WTC11 (cell line): ENCODE data around the gene ARHGEF1. TPM values are rescaled to one million over a fixed set of nuclear protein-coding genes. Genes with fewer than 3 reads are reported as not detected.

Experiments used
- ATAC-seq: fragments of 200-7000 bp; cut with Tn5 transposase; 2 replicates; pipeline ENCODE4 v1.10.0; 2021; ENCODE audit warnings: mild to moderate bottlenecking, moderate library complexity
- CTCF ChIA-PET: fragments of 300-600 bp; sonication (Branson Sonifier 250); formaldehyde crosslinking; loops from one replicate; lab custom pipeline; 2021; ENCODE audit warnings: antibody characterized with exemption; lab: Charles Lee
- POLR2A ChIA-PET: fragments of 350-600 bp; sonication (Branson Sonifier 250); formaldehyde crosslinking; loops from one replicate; lab custom pipeline; 2021; ENCODE audit warnings: antibody characterized with exemption; lab: Charles Lee
- DNase-seq: peaks from one replicate; pipeline ENCODE4 v3.0.0; 2021; ENCODE audit warnings: low spot score
- H3K27ac Mint-ChIP-seq: 2 replicates; pipeline ENCODE4 v1.8.0; 2021; ENCODE audit warnings: mixed read lengths
- H3K27me3 Mint-ChIP-seq: 2 replicates; pipeline ENCODE4 v1.8.0; 2021; ENCODE audit warnings: low read depth, mild to moderate bottlenecking, moderate library complexity, mixed read lengths
- H3K36me3 Mint-ChIP-seq: 2 replicates; pipeline ENCODE4 v1.8.0; 2021; ENCODE audit warnings: mixed read lengths
- H3K4me1 Mint-ChIP-seq: 2 replicates; pipeline ENCODE4 v1.8.0; 2022; ENCODE audit warnings: mixed read lengths
- H3K4me3 Mint-ChIP-seq: 2 replicates; pipeline ENCODE4 v1.8.0; 2021; ENCODE audit warnings: mild to moderate bottlenecking, moderate library complexity, mixed read lengths
- H3K9me3 Mint-ChIP-seq: 2 replicates; pipeline ENCODE4 v1.8.0; 2021; ENCODE audit warnings: mixed read lengths
- EMX1 ChIP-seq: fragments of 250-450 bp; sonication (Bioruptor Pico); IDR thresholded peaks from 2 replicates; pipeline ENCODE4 v1.8.0; 2021; ENCODE audit warnings: mild to moderate bottlenecking
- IRF2 ChIP-seq: sonication (generic); formaldehyde crosslinking; IDR thresholded peaks from 2 replicates; pipeline ENCODE4 v1.8.0; 2022; ENCODE audit warnings: low read depth, missing genetic modification reagents, borderline replicate concordance
- MYBL2 ChIP-seq: sonication (generic); formaldehyde crosslinking; IDR thresholded peaks from 2 replicates; pipeline ENCODE4 v1.8.1; 2023; ENCODE audit warnings: mild to moderate bottlenecking, moderate library complexity, missing genetic modification reagents
- NR3C1 ChIP-seq: sonication (generic); formaldehyde crosslinking; conservative IDR thresholded peaks from 2 replicates; pipeline ENCODE4 v1.8.1; 2023; ENCODE audit warnings: low read depth, mild to moderate bottlenecking, missing genetic modification reagents
- total RNA-seq: library from RNA; stranded (reverse); gene quantifications from 3 replicates; pipeline ENCODE4 v1.2.3, GENCODE V29; 2021
- TF ChIP-seq, protein P1 (sequence below): fragments of 250-450 bp; sonication (Bioruptor Pico); IDR thresholded peaks from 2 replicates; pipeline ENCODE4 v1.9.0; 2021; ENCODE audit warnings: mild to moderate bottlenecking
- TF ChIP-seq, protein P2 (sequence below): fragments of 250-450 bp; sonication (Bioruptor Pico); IDR thresholded peaks from 2 replicates; pipeline ENCODE4 v1.9.0; 2021; ENCODE audit warnings: mild to moderate bottlenecking, borderline replicate concordance
- TF ChIP-seq, protein P3 (sequence below): sonication (generic); formaldehyde crosslinking; IDR thresholded peaks from 2 replicates; pipeline ENCODE4 v1.8.0; 2022; ENCODE audit warnings: mild to moderate bottlenecking, missing genetic modification reagents
- TF ChIP-seq, protein P4 (sequence below): sonication (generic); formaldehyde crosslinking; IDR thresholded peaks from 2 replicates; pipeline ENCODE4 v1.8.0; 2023; ENCODE audit warnings: mild to moderate bottlenecking, missing genetic modification reagents

ARHGEF1 gene
- total RNA-seq, 1 experiment from 2014 or later: 102 TPM

DNA sequence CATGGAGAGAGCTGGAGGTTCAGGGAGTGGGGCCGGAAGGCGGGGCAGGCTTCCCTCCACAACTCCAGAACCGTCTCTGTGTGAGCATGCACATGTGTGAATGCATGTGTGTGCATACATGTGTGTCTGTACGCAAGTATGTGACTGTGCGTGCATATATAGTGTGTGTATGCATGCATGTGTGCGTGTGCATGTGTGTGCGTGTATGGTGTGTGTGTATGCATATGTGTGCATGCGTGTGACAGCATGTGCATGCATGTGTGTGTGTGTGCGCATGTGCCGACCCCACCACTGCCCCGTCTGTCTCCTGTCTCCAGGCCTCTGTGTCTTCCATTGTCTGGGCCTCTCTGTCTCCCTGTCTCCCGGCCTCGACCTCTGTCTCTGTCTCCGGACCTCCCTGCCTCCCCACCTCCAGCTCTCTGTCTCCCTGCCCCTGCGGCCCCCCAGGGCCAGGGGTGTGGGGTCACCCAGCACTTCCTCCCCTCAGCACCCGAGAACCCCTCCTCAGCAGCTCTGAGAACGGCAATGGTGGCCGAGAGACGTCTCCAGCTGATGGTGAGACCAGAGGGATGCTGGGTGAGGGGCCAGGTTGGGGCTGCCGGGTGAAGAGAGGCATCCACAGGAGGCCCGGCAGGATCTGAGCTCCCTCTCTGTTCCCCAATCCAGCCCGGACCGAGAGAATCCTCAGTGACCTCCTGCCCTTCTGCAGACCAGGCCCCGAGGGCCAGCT, 22.5 kb downstream of the ARHGEF1 start (continued):
- TF ChIP-seq, protein P1, sequence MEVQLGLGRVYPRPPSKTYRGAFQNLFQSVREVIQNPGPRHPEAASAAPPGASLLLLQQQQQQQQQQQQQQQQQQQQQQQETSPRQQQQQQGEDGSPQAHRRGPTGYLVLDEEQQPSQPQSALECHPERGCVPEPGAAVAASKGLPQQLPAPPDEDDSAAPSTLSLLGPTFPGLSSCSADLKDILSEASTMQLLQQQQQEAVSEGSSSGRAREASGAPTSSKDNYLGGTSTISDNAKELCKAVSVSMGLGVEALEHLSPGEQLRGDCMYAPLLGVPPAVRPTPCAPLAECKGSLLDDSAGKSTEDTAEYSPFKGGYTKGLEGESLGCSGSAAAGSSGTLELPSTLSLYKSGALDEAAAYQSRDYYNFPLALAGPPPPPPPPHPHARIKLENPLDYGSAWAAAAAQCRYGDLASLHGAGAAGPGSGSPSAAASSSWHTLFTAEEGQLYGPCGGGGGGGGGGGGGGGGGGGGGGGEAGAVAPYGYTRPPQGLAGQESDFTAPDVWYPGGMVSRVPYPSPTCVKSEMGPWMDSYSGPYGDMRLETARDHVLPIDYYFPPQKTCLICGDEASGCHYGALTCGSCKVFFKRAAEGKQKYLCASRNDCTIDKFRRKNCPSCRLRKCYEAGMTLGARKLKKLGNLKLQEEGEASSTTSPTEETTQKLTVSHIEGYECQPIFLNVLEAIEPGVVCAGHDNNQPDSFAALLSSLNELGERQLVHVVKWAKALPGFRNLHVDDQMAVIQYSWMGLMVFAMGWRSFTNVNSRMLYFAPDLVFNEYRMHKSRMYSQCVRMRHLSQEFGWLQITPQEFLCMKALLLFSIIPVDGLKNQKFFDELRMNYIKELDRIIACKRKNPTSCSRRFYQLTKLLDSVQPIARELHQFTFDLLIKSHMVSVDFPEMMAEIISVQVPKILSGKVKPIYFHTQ: no peak
- TF ChIP-seq MYBL2: no peak
- TF ChIP-seq NR3C1: no peak
- TF ChIP-seq, protein P2, sequence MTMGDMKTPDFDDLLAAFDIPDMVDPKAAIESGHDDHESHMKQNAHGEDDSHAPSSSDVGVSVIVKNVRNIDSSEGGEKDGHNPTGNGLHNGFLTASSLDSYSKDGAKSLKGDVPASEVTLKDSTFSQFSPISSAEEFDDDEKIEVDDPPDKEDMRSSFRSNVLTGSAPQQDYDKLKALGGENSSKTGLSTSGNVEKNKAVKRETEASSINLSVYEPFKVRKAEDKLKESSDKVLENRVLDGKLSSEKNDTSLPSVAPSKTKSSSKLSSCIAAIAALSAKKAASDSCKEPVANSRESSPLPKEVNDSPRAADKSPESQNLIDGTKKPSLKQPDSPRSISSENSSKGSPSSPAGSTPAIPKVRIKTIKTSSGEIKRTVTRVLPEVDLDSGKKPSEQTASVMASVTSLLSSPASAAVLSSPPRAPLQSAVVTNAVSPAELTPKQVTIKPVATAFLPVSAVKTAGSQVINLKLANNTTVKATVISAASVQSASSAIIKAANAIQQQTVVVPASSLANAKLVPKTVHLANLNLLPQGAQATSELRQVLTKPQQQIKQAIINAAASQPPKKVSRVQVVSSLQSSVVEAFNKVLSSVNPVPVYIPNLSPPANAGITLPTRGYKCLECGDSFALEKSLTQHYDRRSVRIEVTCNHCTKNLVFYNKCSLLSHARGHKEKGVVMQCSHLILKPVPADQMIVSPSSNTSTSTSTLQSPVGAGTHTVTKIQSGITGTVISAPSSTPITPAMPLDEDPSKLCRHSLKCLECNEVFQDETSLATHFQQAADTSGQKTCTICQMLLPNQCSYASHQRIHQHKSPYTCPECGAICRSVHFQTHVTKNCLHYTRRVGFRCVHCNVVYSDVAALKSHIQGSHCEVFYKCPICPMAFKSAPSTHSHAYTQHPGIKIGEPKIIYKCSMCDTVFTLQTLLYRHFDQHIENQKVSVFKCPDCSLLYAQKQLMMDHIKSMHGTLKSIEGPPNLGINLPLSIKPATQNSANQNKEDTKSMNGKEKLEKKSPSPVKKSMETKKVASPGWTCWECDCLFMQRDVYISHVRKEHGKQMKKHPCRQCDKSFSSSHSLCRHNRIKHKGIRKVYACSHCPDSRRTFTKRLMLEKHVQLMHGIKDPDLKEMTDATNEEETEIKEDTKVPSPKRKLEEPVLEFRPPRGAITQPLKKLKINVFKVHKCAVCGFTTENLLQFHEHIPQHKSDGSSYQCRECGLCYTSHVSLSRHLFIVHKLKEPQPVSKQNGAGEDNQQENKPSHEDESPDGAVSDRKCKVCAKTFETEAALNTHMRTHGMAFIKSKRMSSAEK (CRISPR knock-in tag): no peak
- TF ChIP-seq, protein P3, sequence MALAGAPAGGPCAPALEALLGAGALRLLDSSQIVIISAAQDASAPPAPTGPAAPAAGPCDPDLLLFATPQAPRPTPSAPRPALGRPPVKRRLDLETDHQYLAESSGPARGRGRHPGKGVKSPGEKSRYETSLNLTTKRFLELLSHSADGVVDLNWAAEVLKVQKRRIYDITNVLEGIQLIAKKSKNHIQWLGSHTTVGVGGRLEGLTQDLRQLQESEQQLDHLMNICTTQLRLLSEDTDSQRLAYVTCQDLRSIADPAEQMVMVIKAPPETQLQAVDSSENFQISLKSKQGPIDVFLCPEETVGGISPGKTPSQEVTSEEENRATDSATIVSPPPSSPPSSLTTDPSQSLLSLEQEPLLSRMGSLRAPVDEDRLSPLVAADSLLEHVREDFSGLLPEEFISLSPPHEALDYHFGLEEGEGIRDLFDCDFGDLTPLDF (CRISPR knock-in tag): no peak
- TF ChIP-seq, all 79 proteins: peak for 0

DNA sequence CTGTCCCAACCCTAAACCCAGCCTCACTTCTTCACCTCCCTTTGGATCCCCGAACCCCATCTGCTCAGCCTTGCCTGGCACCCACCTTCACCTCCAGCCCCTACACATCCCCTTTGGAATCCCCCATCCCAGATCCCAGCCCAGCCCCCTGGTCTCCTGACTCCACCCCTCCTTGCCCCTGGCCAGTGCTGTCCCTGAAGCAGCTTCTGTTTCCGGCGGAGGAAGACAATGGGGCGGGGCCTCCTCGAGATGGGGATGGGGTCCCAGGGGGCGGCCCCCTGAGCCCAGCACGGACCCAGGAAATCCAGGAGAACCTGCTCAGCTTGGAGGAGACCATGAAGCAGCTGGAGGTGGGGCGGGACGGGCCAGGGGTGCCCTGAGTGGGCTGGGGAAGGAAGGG, 23.3 kb downstream of the ARHGEF1 start:
- ATAC-seq (peak; percentile 43), DNase-seq (no peak)
- Mint-ChIP-seq H3K27ac (peak overlapping the region; percentile 10; the same call in 1 of the 2 replicates), H3K27me3 (peaks cover 7% of the 10 kb centered on the region), H3K36me3 (peaks cover 26% of the 10 kb centered on the region), H3K4me1 (no peaks in the 10 kb centered on the region), H3K9me3 (no peaks in the 10 kb centered on the region), H3K4me3 (no peak overlapping the region)
- ChIA-PET POLR2A (interaction anchor here (0.6 to 1.7 kb wide), 4 partner anchors 14 to 36 kb away, joined by 3 to 5 read pairs (median 4); no protein-coding TSS in a partner anchor), CTCF (interaction anchor here (0.9 to 1.7 kb wide), 4 partner anchors 10 to 31 kb away, joined by 3 to 7 read pairs (median 4); no protein-coding TSS in a partner anchor)
- TF ChIP-seq IRF2 (CRISPR knock-in tag): no peak
- TF ChIP-seq EMX1 (CRISPR knock-in tag): no peak
- TF ChIP-seq, protein P3 (CRISPR knock-in tag): no peak
- TF ChIP-seq, protein P4, sequence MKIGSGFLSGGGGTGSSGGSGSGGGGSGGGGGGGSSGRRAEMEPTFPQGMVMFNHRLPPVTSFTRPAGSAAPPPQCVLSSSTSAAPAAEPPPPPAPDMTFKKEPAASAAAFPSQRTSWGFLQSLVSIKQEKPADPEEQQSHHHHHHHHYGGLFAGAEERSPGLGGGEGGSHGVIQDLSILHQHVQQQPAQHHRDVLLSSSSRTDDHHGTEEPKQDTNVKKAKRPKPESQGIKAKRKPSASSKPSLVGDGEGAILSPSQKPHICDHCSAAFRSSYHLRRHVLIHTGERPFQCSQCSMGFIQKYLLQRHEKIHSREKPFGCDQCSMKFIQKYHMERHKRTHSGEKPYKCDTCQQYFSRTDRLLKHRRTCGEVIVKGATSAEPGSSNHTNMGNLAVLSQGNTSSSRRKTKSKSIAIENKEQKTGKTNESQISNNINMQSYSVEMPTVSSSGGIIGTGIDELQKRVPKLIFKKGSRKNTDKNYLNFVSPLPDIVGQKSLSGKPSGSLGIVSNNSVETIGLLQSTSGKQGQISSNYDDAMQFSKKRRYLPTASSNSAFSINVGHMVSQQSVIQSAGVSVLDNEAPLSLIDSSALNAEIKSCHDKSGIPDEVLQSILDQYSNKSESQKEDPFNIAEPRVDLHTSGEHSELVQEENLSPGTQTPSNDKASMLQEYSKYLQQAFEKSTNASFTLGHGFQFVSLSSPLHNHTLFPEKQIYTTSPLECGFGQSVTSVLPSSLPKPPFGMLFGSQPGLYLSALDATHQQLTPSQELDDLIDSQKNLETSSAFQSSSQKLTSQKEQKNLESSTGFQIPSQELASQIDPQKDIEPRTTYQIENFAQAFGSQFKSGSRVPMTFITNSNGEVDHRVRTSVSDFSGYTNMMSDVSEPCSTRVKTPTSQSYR (CRISPR knock-in tag): no peak
